GM18502 (cell line): Measurements from ENCODE around the gene ANO6.

Source experiments
- ATAC-seq: cut with Tn5 transposase; IDR thresholded peaks from one replicate; pipeline ENCODE4 v1.9.1; 2021; ENCODE audit warnings: mild to moderate bottlenecking; ENCODE audit not compliant: unreplicated experiment, poor library complexity

ANO6 gene

DNA sequence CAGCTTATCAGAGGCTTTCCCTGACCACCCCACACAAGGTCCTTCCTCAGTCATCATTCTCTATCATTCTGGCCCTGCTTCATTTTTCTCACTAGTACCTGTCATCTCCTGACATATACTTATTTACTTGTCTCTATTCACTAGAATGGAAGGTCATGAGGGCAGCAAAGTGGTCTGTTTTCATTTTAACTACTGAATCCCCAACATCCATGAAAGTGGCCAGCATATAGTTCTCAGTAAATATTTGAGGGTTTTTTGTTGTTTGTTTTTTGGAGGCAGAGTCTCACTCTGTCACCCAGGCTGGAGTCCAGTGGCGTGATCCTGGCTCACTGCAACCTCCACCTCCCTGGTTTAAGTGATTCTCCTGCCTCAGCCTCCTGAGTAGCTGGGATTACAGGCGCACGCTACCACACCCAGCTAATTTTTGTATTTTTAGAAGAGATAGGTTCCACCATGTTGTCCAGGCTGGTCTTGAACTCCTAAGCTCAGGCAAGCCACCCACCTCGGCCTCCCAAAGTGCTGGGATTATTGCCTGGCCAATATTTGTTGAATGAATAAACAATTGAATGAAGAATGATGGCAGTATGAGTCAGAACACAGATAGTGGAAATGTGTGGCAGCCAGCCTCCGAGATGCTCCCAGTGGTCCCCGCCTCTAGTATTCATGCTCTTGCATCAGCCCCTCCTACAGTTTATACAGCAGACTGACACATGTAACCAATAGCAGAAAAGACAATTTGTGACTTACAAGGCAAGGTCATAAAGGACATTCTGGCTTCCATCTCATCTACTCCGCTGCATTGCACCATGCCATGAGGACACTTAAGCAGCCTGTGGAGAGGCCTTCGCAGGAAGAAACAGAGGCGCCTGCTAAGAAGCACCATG lies 7.0 kb upstream of the ANO6 start:
- ATAC-seq: no peak

DNA sequence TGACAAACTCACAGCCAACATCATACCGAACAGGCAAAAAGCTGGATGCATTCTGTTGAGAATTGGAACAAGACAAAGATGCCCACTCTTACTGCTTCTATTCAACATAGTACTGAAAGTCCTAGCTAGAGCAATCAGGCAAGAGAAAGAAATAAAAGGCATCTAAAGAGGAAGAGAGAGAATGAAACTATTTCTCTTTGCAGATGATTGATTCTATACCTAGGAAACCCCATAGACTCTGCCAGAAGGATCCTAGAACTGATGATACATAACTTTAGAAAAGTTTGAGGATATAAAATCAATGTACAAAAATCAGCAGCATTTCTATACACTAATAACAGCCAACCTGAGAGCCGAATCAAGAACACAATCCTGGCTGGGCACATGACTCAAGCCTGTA lies 6.1 kb upstream of the ANO6 start:
- ATAC-seq: no peak

DNA sequence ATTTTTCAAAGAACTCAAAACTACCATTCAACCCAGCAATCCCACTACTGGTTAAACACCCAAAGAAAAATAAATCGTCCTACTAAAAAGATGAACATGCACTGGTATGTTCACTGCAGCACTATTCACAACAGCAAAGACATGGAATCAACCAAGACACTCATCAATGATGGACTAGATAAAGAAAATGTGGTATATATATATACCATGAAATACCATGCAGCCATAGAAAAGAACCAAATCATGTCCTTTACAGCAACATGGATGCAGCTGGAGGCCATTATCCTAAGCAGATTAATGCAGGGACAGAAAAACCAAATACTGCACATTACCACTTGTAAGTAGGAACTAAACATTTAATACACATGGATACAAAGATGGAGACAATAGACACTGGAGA lies 3.8 kb upstream of the ANO6 start:
- ATAC-seq: no peak

DNA sequence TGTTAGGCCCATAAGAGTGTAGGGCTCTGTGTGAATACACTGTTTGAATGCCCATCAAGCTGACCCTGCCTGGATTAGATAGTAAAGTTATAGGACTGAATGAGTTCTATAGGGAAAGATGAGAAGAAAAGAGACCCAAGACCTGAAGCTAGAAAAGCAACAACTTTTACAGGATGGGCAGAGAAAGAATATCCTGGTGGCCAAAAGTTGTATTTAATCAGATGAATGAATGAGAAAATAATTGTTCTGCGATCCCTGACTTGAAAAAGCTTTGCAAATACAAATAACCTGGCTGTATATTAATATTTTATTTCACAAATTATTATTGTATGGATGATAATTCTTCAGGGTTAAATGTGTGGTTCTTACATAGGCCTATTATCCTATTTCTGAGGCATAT lies 2.8 kb upstream of the ANO6 start:
- no peak for ATAC-seq

DNA sequence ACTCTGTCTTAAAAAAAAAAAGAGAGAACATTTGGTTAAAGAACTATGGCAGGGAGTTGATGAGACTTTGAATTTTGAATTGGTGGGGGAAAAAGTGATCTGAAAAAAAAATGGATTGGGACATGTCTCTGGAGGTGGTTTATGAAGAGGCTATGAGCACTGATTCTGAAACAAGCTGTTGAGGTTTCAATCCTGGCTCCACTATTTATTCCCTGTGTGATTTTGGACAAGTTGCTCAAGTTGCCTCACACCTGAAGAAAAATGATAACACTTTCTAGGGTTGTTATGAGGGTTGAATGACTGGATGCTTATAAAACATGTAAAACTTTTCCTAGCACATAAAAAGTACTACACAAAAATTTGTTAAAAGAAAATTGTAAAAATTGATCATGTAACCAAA lies 1.8 kb upstream of the ANO6 start:
- no peak for ATAC-seq

DNA sequence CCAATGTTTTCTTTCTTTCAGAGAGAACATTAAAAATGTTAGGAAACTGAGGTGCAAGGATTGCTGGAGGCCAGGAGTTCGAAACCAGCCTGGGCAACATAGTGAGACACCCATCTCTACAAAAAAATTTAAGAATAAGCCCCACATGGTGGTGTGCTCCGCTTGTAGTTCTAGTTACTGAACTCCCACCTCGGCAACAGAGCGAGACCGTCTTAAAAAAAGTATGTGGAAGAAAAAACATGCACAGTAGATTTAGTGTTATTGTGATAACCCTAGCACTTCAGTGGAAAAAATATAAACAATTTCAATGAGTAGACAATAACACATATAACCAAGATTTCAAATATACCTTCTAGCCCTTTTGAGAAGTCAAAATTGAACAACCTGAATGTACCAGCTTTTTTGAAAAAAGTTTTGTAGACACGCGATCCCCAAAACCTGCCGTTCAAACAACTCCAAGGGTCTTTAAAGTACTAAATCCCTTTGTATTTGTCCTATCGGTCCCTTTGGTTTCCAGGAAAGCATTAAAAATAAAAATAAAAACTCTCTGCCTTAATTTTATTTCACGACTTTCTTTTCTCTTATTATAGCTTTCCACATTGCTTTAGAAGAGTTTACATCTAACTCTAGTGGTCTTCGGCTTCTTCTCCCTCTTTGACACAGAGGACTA lies 1.0 kb upstream of the ANO6 start:
- no peak for ATAC-seq

DNA sequence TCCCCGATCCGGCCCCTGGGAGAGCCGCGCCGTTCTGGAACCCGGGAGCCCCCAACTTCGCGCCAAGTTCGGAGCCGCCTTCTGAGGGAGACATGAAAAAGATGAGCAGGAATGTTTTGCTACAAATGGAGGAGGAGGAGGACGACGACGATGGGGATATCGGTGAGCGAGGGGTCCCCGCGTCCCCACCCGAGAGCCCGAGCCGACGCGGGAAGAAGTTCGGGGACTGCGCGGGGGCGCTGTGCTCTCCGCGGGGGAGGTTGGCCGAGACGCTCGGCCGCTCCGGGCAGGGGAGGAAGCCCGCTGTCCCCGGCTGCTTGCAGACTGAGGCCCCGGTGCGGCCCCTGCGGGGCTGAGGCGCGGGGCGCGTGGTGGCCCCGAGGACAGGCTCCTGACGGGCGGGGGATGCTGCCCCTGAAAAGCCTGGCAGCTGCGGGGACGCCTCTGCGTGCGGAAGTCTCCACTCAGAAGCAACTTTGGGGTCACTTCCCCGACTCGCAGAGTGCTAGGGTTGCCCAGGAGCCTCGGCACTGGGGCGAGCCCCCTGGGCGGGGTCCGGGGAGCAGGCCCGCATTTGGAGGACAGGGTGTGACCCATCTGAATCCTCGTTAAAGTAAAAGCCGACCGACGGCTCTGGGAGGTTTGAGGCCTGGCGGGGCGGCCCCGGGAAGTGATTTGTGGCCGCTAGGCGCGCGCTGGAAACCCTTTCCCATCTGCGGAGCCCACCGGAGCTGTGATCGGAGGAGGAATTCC lies 511 bp downstream of the ANO6 start:
- peak; percentile 45 for ATAC-seq

DNA sequence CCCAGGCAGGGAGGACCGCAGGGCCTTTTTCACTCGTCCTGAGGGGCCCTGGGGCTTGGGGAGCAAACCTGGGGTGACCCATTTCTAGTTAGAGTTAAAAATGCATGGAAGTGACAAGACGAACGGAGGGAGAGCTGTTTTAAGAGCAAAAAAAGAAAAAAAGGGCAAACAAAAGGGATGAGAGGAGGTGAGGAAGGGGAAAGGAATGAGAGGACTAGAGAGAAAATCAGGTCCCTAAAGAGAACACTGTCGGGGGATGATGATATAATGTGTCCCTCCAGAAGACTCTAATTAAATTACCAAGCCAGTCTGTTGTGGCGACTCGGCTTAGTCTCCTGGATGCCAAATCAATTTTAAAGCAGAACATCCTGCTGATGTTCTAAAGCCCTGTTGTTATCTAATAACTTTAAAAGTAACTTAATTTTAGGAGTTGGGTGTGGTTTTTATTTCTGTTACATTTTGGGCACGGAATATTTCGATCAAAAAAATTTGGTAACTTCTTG lies 1.1 kb downstream of the ANO6 start:
- ATAC-seq: no peak

DNA sequence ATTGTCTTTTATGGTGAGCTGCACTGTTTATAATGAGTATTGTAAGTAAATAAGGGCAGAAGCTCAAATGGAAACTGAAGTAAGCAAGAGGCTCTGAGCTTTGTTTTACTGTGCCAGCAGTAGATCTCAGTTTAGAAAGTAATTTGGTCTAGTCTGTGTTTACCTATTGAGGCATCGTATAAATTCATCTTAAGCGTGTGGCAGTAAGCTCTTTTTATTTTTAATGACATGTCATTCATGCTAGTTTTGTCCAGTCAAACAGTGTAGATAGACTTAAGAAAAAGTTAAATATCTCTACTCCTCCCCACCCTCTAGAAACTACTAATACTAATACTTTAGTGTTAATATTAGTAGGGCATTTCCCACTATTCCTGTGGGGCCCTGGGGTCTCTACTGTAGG lies 2.0 kb downstream of the ANO6 start:
- no peak for ATAC-seq

DNA sequence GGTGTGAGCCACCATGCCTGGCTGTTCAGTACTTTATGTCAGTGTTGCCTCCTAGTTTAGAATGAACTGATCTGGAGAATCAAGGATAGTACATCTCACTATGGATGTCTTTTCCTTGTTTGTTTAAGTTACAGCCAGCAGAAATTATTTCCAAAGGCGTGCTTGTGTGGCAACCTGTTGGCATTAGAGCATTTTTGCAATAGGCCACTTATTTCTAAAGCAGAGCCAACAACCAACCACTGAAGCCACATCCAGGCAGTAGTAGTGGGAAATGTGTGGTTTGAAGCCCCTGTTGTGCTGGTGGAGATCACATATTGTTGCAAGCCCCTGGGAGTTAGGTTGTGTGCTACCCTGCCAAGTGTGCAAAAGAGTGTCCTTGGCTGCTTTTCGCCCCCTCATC lies 3.7 kb downstream of the ANO6 start:
- ATAC-seq: no peak

DNA sequence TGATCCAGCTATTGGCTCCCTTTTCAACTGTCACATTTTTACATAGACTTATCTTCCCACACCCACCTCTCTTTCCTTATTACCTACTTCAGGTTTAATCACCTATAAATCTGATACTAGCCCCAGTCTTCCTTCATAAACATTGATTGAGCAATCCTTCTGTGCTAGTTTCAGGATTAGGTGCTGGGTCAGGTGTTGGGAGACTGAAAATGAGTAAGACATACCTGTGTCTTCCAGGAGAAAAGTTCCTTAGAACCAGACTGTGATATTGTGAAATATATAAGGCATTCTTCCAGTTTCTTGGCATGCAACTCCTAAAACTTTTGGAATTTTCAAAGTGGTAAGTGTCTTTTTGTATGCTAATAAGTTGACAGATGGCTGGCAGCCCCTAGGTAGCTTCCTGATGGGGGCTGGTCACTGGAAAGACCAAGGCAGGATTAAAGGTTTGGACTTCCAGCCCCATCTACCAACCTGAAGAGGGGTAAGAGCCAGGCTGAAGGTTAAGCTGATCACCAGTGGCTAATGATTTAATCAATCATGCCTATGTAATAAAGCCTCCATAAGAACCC lies 4.6 kb downstream of the ANO6 start:
- no peak for ATAC-seq

DNA sequence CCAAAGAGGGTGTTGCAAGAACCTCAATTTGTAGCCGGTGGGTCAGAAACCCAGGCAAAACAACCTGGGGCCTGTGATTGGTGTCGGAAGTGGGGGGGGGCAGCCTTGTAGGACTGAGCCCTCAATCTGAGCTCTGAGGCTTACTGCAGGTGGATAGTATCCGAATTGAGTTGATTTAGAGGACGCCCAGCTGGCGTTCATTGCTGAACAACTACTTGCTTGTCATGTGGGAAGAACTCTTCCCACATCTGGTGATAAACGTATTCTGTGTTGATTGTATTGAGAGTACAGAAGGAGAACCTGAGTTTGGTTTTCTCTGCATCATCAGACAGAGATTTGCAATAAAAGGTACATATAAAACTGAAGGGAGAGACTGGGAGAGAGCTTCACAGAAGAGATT lies 5.1 kb downstream of the ANO6 start:
- ATAC-seq: no peak

DNA sequence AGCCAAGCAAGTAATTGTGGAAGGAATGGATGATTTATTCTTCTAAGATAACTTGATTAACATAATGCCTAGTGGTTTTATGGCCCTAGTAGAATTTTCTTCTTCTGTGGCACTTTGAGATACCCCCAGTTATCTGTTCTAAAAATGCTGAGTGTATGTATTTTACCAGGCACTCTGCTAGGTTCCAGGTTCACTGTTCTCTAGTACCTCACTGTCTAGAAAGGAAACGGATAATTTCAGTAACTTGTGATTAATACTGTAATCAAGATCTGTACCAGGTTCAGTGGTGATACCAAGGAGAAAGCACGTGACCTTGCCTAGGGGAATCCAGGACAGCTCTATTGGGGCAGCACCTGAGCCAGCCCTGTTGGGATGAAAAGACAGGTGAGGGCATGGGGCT lies 8.0 kb downstream of the ANO6 start:
- ATAC-seq: no peak

DNA sequence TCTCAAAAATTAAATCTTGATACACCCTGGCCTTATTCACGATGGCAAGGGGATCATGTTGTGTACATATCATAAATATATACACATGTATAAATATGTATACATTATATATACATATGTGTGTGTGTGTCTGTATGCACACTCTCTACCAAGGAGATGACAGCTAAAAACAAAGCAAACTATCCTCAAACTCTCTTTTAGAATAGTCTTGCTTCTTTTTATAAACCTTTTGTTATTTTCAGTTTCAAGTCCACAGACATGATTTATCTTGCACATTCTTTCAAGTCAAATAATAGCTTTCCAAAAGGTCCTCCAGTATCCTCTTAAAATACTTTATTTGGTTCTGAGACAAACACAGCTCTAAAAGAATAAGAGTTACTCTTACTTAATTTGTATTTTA lies 8.4 kb downstream of the ANO6 start:
- ATAC-seq: no peak

DNA sequence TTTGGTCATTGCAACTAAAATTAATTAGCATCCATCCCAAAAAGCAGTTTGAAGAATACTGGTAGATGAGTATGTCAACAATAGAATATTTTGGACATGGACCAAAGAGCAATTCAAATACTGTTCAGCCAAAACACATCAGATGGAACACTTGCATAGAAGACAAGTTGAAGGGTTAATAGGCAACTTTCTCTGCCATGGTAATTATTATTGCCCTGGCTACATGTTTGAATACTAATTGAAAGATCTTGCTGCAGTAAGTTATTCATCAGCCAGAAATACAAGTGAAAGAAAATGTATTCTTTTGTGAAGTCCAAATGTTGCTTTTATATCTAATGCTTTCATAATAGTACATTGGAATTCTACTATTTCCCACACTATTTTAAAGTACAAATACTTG lies 10.1 kb downstream of the ANO6 start:
- ATAC-seq: no peak

DNA sequence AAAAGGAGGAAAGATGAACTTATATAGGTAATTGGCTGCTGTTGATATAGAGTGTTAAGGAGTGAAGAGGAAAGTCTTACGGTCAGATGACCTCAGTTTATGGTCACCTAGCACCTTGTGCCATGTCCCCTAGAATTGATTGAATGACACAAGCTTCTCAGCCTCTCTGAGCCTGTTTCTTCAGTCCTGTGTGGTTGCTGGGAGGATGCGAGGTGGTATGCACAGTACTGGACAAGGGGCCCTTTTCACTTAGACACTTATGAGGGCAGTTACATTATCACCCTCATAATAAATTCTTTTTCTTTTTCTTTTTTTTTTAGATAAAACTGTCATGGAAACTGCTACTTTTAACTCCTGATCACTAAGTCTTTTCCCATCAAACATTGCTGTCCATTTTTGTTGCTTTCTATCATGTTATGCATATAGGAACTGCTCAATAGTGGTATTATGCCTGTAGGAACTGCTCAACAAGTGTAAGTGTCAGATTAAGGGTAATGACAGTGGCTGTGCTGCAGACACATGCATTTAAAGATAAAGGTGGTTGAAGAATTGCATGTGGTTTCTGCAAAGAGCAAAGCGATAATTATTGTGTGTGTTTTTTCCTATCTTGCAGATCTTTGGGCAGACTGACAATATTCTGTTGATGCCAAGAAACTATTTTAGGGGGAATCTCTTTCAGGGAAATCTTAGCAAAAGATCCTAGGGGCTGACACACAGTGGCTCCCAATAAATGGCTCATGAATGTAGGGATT lies 11.6 kb downstream of the ANO6 start:
- ATAC-seq: no peak

DNA sequence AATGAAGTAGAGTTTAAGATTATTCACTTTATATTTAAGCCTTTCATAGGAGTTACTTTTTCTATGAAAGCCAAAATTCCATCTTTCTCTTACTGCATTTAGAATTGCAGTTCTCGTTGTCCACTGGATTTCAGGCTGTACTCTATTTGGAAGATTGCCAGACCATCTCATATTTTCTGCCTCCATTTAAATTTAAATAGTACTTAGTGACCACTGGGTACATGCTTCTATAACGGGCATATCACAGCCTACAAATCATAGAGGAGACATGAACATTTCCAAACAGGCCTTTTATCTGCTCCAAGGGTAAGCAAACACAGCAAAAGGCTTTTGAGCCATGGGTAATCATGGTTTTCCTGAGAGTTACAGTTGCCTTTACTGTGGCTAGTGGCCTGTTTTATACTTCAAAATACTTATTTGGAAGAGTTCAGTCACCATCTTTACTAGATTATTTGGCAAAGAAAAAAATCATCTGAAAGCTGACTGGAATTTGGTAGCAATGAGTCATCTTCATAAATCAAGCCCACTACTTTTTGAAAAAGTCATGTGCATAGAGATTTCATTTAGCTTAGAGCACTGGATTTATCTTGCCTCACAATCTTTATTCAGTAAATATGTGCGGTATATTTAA lies 15.7 kb downstream of the ANO6 start:
- ATAC-seq: no peak

DNA sequence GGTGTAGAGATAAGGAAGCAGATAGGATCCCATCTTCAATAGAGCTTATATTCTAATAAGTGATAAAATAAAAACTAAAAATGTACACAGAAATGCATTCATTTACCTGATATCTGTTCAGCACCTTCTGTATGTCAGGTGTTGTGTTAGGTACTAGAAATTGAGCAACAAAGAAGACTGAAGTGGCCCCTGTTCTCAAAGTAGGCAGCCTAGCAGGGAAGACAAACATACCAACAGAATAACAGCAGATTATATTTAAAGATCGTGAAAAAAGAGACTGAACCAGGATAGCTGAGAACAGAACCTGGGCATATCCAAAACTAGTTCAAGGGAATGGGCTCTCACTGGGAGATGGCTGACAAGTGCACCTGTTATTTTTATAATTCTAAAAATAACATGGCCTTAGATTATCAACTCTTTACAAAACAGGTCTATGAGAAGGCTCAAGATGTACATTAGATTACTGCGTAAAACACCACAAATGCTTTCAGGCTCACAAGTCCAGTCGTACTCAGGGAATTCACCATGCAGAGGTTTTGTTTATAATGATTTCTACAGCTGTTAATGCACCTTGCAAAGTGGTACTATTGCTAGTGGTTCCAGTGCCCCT lies 16.4 kb downstream of the ANO6 start:
- no peak for ATAC-seq

DNA sequence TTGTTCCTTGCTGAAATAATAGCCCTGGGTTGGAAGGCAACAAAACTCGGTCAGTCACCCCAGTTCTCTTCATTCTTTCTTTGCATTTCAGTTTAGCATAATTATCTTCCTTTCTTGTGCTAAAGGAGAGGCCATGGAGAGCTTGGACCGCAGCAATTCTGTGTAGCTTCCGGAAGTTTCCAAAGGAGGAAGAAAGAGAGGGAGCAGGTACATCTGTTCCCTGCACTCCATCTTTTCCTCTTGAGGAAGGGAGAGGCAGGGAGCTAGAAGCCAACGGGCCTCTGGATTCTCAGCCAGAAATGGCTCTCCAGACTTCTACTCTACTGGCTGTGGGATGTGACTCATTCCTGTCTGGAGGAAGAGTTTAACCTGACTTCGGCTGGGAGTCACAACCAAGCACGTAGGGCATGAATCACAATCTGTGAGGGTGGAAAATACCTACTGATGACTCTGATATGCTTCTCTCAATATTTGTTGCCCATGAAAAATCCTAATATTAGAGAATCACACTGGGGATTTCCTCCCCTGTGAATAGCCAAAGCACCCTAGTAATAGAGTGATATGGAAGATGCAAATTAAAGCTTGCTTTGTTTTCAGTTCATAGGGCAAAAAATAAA lies 17.0 kb downstream of the ANO6 start:
- peak; percentile 60 for ATAC-seq
